NCI-H226 (cell line): ENCODE data around the gene ZNF594.
"Not testable (repeated sequence)": the region's sequence is repeated elsewhere in the genome, so short reads cannot be mapped to it uniquely, and the experiment has no call there.

ENCODE experiments used
- DNase-seq: peaks from one replicate; pipeline ENCODE4 v3.0.0-alpha.2; 2015

Gene ZNF594

DNA sequence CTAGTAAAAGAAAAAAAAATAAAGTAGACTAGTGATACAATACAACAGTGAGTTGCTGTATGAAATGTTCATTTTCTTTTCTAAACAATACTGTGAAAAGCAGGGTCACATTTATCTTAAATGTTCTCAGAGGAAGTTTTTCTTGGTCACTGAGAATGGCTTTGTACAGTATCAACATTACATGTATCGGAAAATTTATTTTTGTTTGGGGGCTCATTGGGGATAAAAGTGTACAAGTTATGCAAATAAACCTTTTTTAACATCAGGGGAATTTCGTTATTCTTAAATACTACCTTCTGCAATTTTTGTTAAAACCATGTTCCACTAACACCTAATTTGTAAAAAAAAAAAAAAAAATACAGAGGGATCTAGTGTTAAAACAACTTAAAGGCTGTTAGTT, 8.7 kb upstream of the ZNF594 start:
- DNase-seq: no peak

DNA sequence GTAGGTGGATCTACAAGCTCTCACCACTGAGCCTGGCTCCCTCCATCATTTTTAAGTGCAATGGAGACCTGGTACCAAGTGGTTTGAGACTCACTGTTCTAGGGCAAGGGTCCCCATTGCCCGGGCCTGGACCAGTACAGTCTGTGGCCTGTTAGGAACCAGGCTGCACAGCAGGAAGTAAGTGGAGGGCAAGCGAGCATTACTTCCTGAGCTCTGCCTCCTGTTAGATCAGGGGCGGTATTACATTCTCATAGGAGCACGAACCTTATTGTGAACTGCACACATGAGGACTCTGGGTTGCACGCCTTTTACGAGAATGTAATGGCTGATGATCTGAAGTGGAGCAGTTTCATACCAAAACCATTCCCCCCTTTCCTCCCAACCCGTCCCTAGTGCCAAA, 6.8 kb upstream of the ZNF594 start:
- no peak for DNase-seq

DNA sequence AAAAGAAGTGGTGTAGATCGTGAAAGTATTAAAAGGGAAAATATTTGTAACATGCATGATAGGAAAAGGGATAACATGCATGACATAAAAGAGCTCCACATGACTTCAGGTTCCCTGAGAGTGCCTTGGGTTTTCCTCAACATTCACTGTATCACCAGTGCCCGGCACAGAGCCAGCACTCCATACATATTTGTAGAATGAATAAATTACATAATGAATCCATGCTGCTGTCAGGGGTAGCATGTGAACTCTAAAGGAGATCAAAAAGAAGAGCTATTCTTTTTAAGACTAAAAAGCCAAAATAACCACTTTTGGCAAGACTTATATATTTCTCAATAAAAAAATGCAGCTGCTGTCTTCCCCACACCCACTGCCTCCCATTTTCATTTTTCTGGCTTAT, 2.7 kb upstream of the ZNF594 start:
- no peak for DNase-seq

DNA sequence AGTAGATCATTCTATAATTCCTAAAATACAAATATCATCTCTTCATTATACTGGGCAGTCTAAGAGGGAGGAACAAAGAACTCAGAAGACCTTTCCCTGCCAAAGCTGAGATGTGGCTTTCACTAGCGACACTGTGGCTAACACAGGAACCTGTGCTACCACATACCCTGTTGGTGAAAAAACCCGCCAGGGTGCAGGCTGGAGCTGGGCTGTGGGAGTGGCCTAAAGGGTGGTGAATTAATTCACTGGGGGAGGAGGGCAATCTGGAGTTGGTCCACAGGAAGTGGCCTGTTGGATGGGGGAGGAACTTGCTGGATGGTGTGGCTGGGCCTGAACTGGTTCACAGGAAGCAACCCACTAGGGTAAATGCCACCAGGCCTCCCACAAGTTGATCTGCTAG, 7.4 kb downstream of the ZNF594 start:
- no peak for DNase-seq

DNA sequence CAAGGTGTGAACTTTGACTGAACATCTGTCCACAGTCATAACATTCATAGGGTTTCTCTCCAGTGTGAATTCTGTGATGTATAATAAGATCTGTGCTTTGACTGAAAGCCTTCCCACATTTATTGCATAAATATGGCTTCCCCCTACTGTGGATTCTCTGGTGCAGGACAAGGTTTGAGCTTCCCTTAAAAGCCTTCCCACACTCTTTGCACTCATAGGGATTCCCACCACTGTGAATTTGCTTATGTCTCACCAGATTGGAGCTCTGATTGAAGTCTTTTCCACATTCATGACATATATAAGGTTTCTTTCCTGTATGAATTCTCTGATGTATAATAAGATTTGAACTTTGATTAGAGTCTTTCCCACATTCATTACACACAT, 8.3 kb downstream of the ZNF594 start:
- no peak for DNase-seq

DNA sequence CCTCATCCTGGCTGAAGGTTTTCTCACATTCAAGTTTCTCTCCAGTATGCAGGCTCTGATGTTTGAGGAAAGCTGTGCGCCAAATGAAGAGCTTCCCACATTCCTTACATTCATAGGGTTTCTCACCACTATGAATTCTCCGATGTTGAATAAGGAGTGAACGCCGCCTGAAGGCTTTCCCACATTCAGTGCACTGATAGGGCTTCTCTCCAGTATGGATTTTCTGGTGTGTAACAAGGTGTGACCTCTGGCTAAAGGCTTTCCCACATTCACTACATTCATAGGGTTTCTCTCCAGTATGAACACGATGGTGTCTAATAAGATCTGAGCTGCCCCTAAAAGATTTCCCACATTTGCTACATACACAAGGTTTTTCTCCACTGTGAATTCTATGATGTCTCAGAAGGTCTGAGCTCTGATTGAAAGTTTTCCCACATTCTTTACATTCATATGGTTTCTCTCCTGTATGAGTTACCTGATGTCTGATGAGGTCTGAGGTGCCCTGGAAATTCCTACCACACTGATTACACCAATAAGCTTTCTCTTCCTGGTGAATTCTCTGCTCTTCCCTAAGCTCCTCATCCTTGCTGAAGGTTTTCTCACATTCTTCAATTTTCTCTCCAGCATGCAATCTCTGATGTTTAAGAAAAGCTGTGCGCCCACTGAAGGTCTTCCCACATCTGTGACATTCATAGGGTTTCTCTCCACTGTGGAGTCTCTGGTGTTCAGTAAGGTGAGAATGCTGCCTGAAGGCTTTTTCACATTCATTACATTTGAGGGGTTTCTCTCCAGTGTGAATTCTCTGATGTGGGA, 8.9 kb downstream of the ZNF594 start:
- DNase-seq: no peak

DNA sequence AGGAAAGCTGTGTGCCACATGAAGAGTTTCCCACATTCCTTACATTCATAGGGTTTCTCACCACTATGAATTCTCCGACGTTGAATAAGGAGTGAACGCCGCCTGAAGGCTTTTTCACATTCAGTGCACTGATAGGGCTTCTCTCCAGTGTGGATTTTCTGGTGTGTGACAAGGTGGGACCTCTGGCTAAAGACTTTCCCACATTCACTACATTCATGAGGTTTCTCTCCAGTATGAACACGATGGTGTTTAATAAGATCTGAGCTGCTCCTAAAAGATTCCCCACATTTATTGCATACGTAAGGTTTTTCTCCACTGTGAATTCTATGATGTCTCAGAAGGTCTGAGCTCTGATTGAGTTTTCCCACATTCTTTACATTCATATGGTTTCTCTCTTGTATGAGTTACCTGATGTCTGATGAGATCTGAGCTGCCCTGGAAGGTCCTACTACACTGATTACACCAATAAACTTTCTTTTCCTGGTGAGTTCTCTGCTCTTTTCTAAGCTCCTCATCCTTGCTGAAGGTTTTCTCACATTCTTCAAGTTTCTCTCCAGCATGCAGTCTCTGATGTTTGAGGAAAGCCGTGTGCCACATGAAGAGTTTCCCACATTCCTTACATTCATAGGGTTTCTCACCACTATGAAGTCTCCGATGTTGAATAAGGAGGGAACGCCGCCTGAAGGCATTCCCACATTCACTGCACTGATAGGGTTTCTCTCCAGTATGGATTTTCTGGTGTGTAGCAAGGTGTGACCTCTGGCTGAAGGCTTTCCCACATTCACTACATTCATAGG, 10.0 kb downstream of the ZNF594 start:
- DNase-seq: no peak

DNA sequence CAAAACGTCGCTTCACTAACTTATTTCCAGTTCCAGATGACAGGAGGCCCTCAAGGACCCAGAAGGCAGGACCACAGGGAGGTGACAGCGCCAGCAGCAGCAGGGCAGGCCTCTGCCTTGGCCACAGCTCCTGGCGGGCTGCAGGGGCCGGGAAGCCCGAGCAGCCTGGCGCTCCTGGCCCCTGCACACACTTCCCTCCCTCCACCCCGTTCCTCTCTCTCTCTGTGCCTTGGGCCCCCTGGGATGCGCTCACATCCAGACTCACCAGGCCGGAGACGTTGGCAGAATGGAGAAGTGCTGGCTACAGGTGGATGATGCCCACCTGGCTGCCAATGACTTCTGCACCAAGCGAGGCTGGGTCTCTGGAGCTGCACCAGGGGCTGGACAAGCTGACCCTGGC, 12.7 kb downstream of the ZNF594 start:
- no peak for DNase-seq

DNA sequence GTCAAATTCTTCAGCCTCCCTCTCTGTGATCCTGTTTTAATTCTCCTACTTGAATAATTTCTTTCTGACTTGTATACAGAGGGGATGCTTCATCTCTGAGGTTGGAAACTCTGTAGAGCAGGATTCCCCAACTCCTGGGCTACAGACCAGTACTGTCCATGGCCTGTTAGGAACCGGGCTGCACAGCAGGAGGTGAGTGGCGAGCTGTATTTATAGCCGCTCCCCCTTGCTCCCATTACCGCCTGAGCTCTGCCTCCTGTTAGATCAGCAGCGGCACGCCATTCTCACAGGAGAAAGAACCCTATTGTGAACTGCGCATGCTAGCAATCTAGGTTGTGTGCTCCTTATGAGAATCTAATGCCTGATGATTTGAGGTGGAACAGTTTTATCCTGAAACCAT, 16.6 kb downstream of the ZNF594 start:
- DNase-seq: not testable (repeated sequence)

DNA sequence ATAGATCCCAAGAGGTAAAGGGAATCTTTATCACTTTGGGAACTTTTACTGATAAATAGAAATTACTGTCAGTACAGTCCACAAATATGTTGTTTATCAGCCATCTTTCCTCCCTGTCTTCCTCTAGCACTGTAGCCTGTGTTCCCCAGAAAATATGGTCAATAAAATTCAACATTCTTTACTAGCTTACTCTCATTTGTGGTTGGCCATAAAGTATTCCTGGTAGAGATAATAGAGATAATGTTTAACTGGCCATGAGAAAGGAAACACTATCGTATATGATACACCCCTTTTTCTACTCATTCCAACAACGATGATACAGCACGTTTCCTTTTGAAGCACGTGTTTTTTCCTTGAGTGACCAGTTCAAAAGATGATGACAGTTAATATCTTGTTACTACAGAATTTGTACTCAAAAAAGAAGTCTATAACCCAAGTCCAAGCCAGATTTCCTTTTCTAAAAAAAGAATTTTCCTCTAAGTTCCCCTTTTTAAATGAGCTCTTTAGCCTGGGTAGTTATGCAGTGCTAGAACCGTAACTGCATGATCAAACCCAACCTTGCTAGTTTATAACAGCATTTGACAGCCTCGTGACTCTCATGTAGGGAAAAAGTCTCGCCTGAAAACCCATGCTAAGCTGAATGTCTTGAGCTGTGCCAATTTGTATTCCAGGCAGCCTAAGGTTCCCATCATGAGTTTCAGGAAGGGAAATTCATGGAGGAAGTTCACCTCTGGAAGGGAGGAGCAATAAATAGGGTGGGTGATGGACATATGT, 25.7 kb downstream of the ZNF594 start:
- DNase-seq: peak; percentile 85

DNA sequence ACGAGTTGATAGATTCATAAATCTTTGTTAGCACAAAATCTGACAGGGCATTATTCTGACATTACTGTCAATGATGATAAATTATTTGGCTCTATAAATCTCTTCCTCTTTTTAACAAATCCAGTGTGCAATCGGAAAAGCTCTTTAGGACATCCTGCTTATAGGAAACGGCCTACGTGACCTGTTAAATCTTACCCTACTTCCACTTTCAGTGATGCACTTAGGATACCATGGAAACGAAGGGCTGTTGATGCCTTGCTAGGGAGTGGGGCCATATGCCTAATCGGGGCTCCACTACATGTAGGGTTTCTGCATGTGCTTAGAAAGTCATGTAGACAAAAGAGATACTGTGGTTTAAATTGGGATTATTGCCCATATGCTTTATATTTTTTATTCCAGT, 27.2 kb downstream of the ZNF594 start:
- no peak for DNase-seq

DNA sequence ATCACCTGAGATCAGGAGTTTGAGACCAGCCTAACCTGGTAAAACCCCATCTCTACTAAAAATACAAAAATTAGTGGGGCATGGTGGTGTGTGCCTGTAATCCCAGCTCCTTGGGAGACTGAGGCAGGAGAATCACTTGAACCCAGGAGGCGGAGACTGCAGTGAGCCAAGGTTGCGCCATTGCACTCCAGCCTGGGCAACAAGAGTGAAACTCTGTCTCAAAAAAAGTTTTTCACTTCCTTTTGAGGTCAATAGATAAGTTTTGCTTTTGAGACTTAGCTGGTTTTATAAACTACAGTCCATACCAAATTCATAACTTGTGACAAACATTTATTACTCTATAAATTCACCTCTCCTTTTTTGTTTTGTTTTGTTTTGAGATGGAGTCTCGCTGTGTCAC, 29.9 kb downstream of the ZNF594 start:
- DNase-seq: not testable (repeated sequence)

DNA sequence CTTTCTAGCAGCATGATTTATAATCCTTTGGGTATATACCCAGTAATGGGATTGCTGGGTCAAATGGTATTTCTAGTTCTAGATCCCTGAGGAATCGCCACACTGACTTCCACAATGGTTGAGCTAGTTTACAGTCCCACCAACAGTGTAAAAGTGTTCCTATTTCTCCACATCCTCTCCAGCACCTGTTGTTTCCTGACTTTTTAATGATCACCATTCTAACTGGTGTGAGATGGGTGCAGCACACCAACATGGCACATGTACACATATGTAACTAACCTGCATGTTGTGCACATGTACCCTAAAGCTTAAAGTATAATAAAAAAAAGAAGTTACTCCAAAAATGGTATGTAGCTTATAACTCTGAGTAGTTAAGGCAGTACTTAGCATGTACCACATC, 31.0 kb downstream of the ZNF594 start:
- not testable (repeated sequence) for DNase-seq

DNA sequence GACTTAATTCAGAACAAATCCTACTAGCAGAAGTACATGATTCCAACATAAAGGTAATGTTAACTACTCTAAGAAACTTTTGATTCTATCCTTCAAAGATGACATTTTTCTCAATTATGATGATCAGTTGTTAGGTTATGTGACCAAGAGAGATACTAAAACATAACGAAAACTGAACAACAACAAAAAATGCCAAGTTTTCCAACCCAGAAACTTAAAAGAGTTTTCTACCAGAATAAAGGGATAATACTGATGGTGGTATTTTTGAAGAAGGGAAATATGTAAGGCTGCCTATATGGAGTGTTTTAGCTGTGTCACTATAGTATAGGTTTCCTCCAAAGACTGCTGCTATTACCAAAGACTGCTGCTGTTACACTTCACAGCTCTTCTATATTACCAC, 45.5 kb downstream of the ZNF594 start:
- DNase-seq: not testable (repeated sequence)

DNA sequence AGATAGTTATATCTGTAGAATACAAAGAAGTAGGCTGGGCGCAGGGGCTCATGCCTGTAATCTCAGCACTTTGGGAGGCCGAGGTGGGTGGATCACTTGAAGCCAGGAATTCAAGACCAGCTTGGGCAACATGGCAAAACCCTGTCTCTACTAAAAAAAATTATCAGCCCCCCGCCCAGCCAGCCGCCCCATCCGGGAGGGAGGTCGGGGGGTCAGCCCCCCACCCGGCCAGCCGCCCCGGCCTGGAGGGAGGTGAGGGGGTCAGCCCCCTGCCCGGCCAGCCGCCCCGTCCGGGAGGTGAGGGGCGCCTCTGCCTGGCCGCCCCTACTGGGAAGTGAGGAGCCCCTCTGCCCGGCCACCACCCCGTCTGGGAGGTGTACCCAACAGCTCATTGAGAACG, 48.8 kb downstream of the ZNF594 start:
- DNase-seq: not testable (repeated sequence)

DNA sequence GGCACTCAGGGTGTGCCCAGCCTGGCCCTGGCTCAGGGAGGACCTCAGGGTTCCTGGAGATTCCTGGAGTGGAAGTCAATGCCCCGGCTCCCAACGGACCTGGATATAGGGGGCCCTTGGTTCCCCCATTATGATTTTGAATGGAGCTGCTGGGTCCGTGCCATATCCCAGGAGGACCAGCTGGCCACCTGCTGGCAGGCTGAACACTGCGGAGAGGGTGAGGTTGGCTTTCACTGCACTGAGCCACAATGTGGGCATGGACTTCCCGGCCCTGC, 52.3 kb downstream of the ZNF594 start:
- no peak for DNase-seq

DNA sequence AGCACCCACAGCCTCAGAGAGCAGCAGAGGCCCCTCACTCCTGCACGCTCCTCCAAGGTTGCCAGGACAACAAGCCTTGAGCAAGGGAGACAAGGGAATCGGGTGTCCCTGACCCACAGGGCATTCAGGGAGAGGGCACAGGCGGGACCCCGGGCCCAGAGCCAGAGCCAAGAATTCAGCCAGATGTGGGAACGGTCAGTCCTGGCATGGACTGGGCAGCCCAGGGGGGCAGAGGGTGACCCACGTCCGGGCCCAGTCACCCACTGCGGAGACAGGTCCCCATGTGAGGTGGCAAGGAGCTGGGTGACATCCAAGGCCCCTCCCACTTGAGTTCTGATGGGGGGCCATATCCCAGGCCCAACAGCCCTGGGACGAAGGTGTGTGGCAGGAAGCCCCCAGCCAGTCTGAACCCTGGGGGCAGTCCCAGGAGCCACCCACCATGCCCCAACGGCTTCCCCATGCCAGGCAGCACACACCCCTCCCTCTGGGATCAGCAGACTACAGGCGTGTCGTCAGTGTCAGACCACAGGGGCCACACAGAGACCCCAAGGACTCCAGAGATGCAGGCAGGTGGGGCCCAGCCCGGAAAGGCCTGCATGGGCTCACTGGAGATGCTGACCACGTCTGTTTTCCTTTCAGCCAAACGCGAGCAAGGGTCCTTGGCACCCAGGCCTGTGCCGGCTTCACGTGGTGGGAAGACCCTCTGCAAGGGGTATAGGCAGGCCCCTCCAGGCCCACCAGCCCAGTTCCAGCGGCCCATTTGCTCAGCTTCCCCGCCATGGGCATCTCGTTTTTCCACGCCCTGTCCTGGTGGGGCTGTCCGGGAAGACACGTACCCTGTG, 52.8 kb downstream of the ZNF594 start:
- no peak for DNase-seq

DNA sequence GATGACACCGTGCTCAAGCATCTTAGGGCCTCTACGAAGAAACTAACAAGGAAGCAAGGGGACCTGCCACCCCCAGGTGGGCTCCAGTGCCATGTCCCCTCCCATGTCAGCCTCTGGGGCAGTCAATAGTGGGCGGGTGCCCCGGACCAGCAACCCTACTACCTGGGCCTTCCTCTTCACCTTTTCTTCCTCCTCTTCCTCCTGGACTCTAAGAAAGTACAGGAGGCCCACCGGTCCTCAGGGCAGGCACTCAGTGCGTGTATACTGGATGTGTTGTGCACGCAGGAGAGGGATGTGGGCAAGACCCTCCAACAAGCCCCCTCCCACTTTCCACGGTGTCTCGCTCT, 53.5 kb downstream of the ZNF594 start:
- not testable (repeated sequence) for DNase-seq

DNA sequence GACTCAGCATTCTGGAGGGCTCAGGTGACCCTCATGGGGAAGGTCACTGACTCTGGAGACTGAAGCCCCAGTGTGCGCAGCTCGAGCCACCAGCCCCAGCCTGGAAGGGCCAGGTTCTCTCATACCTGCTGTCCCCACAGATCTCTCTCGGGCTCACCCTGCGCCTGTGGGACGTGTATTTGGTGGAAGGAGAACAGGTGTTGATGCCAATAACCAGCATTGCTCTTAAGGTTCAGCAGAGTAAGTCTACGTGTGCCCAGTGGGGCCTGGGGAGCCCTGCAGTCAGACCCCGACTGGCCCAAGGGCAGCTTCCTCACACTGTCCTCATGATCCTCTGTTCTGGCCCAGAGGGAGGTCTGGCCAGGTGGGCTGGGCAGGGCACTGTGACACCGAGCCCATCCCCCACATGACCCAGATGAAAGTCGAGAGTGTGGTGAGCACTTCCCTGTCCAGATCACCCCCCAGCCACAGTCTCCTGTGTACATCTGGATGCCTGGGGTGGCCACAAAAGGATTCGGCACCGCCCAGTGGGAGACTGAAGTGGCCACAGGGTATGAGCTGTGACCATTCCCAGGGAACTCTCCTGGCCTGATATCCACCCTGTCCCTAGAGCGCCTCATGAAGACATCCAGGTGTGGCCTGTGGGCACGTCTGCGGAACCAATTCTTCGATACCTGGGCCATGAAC, 54.0 kb downstream of the ZNF594 start:
- DNase-seq: not testable (repeated sequence)

DNA sequence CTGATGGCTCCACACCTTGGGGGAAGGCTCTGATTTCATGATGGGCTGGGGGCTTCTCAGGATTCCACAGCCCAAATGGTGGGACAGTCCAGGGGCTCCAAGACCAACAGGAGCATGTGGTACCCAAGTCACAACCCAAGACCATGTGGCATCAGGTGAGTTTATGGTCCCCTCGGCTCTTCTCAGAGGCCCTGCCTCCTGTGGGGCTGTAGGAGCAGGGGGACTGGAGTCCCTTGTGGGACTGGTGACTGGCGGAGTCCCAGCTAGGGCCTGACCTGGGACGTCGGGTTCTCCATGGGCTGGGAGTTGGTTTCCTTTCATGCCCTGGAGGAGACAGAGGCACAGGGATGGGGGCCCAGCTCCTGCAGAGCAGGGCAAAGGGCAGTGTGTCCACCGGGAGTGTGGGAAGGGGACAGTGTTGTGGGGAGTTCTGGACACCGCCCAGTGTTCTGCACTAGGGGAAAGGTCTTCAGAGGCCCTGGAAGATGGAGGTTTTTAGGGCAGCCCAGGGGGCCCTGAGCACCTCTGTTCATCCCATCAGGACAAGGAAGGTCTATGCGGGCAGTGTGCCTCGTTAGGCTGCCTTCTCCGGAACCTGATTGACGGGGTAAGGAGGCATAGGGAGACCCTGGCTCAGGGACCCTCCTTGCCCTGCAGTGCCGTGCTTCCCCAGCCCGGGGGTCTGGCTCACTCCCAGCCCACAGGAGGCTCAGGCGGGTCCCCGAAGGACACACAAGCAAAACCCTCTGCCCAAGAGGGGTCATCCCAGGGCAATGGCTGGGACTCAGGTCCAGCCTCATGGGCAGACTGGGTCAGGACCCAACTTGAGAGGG, 54.9 kb downstream of the ZNF594 start:
- DNase-seq: not testable (repeated sequence)
